ENCODE data around the gene CHD6. TPM values are rescaled to one million over a fixed set of nuclear protein-coding genes. Genes with fewer than 3 reads are reported as not detected.

The CHD6 gene
- total RNA-seq, 1 donor from 2014 or later = 26.7 TPM

GRCh38 chr20:41470362-41471095, 147.6 kb downstream of the CHD6 start:
- no peak for DNase-seq (ENCODE audit: low spot score)

- DNase-seq (ENCODE audit: low spot score) = no peak
These were observed 148.3 kb downstream of the CHD6 start for GRCh38 chr20:41469868-41470267.

GRCh38 chr20:41468994-41469600, 149.1 kb downstream of the CHD6 start:
- no peak for DNase-seq (ENCODE audit: low spot score)

- no peak for DNase-seq (ENCODE audit: low spot score)
These were observed 150.5 kb downstream of the CHD6 start for GRCh38 chr20:41467690-41468089.

- DNase-seq (ENCODE audit: low spot score) = no peak
These were observed 151.0 kb downstream of the CHD6 start for GRCh38 chr20:41467220-41467619.

GRCh38 chr20:41463567-41463966, 154.6 kb downstream of the CHD6 start:
- DNase-seq (ENCODE audit: low spot score) = no peak

- DNase-seq (ENCODE audit: low spot score) = no peak
These were observed 155.6 kb downstream of the CHD6 start for GRCh38 chr20:41462372-41463161.

GRCh38 chr20:41458761-41459160, 159.4 kb downstream of the CHD6 start:
- DNase-seq (ENCODE audit: low spot score) = no peak

GRCh38 chr20:41457173-41457857, 160.9 kb downstream of the CHD6 start:
- DNase-seq (ENCODE audit: low spot score) = no peak

GRCh38 chr20:41456351-41456750, 161.8 kb downstream of the CHD6 start:
- DNase-seq (ENCODE audit: low spot score) = peak; percentile 79

- no peak for DNase-seq (ENCODE audit: low spot score)
These were observed 163.9 kb downstream of the CHD6 start for GRCh38 chr20:41454250-41454649.

GRCh38 chr20:41453010-41453950, 164.9 kb downstream of the CHD6 start:
- DNase-seq (ENCODE audit: low spot score) = no peak

GRCh38 chr20:41452226-41452625, 166.0 kb downstream of the CHD6 start:
- DNase-seq (ENCODE audit: low spot score) = no peak

GRCh38 chr20:41447006-41447405, 171.2 kb downstream of the CHD6 start:
- no peak for DNase-seq (ENCODE audit: low spot score)

GRCh38 chr20:41446456-41446855, 171.7 kb downstream of the CHD6 start:
- DNase-seq (ENCODE audit: low spot score) = no peak

GRCh38 chr20:41444821-41445220, 173.4 kb downstream of the CHD6 start:
- no peak for DNase-seq (ENCODE audit: low spot score)

GRCh38 chr20:41443691-41444090, 174.5 kb downstream of the CHD6 start:
- no peak for DNase-seq (ENCODE audit: low spot score)

- no peak for DNase-seq (ENCODE audit: low spot score)
These were observed 177.3 kb downstream of the CHD6 start for GRCh38 chr20:41440882-41441281.

- no peak for DNase-seq (ENCODE audit: low spot score)
These were observed 180.3 kb downstream of the CHD6 start for GRCh38 chr20:41437836-41438235.

GRCh38 chr20:41436679-41437078, 181.5 kb downstream of the CHD6 start:
- DNase-seq (ENCODE audit: low spot score) = no peak

GRCh38 chr20:41433203-41433602, 185.0 kb downstream of the CHD6 start:
- DNase-seq (ENCODE audit: low spot score) = no peak

Measured in umbilical cord (tissue), 2 donors.